ENCODE data around the gene GREM2. TPM values are rescaled to one million over a fixed set of nuclear protein-coding genes. Genes with fewer than 3 reads are reported as not detected.

Gene GREM2
- total RNA-seq, 1 donor from 2014 or later: not detected

GRCh38 chr1:240500647-240501046 is 111.3 kb downstream of the GREM2 start:
- DNase-seq (ENCODE audit: low read depth in 2 of 2): no peak

DNA sequence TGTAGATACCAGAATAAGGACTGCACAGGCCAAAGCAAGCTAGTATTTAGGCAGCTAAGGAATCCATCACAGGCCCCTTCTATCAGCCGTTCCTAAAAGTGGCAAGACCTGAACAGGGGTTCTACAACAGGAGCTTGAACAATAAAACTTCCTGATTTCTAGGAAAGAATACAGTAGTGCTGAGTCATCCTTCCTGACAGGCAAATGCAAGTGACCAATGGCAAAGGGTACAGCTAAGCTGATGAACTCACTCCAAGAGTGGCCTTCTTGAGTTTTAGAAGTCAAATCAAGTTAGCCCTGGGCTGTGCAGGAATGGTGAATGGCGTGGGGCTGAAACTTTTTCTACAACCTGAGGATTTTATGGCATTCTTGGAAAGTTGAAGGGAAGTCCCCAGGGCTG is 112.9 kb downstream of the GREM2 start:
- no peak for DNase-seq (ENCODE audit: low read depth in 2 of 2)

DNA sequence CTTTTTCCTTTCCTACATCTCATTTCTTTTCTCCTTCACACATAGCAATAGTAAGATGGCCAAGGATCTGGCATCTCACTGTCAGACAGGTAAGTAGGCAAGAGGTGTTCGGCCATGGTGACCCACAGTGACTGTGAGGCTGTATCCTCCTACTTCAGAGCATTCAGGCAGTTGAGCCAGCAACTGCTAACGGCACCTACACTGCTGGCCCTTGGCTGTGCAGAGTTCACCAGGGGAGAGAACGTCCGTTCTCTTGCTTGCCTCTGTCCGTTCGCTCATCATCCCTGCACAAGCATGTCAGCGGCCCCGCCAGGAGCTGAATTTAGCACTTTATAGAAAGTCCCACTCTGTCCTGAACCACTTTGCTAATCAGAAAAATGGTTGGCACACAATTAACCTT is 113.6 kb downstream of the GREM2 start:
- no peak for DNase-seq (ENCODE audit: low read depth in 2 of 2)

DNA sequence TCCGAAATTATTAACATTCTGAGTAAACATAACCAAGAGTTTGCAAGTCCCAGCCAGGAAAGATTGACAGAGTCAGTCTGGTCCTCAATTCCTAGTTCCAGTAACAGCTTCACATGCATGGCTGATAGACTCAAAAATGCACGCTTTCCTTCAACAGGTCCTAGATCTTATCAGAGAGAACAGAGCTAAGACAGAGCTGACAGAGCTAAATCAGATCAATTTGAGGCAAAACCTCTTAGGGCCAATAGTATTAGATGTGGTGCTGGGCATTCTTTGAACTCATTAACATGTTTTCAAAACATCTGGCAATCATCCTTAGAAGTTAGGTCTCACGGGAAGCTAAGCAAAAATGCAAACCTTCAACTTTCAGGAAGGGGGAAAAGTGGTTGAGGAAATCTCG is 114.0 kb downstream of the GREM2 start:
- no peak for DNase-seq (ENCODE audit: low read depth in 2 of 2)

DNA sequence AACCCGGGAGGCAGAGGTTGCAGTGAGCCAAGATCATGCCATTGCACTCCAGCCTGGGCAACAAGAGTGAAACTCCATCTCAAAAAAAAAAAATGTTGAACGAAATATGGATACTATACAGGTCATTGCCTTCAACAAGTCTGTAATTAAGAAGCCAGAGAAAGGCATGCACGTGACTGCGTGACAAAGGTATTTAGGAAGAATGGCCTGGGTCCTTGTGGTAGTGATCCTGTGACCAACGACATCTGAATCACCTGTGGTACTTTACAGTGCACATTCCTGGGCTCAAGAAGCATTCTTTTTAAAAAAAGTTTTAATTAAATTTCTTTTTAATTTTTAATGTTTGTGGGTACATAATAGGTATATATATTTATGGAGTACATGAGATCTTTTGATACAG is 115.0 kb downstream of the GREM2 start:
- DNase-seq (ENCODE audit: low read depth in 2 of 2): no peak

DNA sequence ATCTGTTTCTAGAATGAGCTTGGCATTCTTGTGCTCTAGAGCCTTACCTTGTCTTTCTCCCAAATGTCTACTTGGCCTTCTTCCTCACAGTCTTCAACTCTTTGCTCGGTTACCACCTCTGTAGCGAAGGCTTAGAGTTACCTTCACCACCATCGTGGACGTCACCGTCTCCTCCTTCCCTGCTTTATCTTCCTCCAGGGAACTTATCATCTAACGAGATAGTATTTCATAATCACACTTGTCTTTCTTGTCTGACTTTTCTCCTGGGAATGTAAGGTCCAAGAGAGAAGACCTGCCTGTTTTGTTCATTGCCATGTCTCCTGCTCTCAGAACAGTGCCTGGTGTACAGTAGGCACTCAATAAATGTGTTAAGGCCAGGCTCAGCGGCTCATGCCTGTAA is 115.6 kb downstream of the GREM2 start:
- no peak for DNase-seq (ENCODE audit: low read depth in 2 of 2)

- no peak for DNase-seq (ENCODE audit: low read depth in 2 of 2)
These were observed 116.4 kb downstream of the GREM2 start for GRCh38 chr1:240495601-240496000.

- no peak for DNase-seq (ENCODE audit: low read depth in 2 of 2)
These were observed 119.0 kb downstream of the GREM2 start for GRCh38 chr1:240492832-240493440.

DNA sequence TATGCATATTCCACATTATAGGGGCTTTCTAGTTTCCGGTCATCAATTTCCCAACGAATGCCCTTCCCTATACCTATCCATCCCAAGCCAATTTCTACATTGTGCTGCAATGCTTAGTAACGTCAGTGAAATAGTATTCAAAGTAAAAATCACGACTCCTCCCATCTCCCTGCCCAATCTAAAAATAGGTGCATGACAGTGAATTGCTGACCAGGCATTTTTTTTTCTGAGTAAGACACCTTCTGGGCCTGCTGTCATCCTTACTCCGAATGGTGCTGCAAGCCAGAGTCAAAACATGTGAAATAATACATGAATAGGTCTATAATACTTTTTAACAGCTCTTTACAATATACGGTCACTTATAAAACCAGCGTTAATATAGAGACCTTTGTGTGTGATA is 120.2 kb downstream of the GREM2 start:
- DNase-seq (ENCODE audit: low read depth in 2 of 2): no peak

DNA sequence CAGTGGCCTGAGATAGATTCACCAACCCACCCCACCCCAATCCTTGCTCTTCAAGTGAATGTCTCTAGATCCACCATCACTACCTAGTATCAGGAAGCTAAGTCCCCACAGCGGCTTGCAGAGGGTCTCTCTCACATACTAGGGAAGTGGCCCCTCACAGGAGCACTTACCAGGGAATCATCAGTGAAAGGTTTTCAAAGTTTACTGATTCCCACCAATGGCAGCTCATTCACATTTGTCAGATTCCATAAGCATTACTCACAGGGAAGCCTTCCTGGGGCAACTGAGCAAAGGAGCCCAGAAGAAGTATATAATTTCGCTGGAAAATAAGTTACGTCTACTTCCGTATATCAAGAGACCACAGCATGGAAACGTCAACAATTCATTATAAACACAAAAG is 120.8 kb downstream of the GREM2 start:
- no peak for DNase-seq (ENCODE audit: low read depth in 2 of 2)

DNA sequence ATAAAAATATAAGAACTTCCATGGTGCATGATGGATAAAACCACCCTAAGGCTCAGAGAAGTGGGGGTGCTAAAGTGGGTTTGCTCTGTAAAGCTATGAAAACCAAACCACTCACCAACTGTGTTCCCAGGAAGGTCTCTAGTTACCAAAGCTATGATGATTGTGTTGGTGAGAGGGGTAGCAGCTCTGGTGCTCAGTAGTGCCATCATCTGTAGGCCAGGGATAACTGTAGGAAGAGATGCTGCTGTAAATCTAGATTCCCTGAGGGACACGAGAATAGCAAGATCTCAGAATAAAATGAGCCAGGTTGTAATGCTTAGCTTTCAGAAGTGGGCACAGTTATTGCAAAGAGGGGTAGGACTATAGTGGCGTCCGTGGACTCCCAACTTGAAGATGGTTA is 124.5 kb downstream of the GREM2 start:
- DNase-seq (ENCODE audit: low read depth in 2 of 2): no peak

DNA sequence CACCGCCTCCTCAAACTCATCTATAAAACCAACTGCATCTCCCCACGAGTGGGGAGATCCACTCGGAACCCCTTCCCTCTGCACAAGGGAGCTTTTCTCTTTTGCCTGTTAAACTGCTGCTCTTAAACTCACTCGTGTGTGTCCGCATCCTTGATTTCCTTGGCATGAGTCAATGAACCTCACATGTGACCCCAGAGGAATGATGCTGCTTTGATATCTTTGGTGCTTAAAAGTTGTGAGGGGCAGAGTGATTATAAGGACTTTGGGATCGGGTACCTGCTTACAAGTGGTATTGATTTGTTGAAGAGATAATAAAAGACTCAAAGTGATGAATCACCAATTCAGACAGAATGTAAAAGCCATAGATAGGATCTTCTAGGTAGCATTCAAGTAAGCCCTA is 125.3 kb downstream of the GREM2 start:
- no peak for DNase-seq (ENCODE audit: low read depth in 2 of 2)

- DNase-seq (ENCODE audit: low read depth in 2 of 2): no peak
These were observed 127.0 kb downstream of the GREM2 start for GRCh38 chr1:240484804-240485443.

- no peak for DNase-seq (ENCODE audit: low read depth in 2 of 2)
These were observed 133.4 kb downstream of the GREM2 start for GRCh38 chr1:240478536-240478935.

DNA sequence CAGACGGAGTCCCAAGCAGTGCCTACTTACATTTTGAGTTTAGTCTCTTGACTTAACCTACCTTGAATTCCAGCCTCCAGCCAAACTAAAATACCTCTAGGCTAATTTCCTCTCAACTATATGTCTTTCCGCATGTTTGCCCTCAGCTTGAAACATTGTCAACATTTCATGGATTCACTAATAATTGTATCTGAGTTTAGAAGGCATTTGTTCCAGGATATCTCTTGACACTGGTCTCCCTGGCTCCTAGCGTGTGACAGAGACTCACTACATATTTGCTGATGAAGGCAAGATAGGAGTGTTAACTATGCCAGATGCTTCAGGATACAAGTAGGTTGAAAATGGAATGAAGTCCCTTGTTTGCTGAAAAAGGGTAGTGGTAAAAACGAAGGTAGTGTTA is 136.1 kb downstream of the GREM2 start:
- DNase-seq (ENCODE audit: low read depth in 2 of 2): no peak

- no peak for DNase-seq (ENCODE audit: low read depth in 2 of 2)
These were observed 137.8 kb downstream of the GREM2 start for GRCh38 chr1:240474133-240474614.

- DNase-seq (ENCODE audit: low read depth in 2 of 2): no peak
These were observed 143.3 kb downstream of the GREM2 start for GRCh38 chr1:240468656-240469055.

DNA sequence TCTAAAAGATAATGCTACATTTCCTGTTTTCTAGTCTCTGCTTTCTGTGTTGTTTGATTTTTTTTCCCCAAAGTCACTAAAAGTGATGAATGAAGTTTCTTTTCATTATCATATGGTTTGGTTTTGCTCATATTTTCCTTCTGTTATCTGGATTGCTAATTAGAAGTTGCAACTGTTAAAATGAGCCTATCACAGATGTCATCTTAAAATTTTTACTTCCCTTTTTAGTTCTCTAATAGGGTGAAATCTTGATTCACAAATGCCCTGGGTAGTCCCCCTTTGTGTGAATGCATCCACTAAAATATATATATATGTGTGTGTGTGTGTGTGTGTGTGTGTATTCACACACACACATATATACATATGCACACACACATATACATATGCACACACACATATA is 144.1 kb downstream of the GREM2 start:
- DNase-seq (ENCODE audit: low read depth in 2 of 2): no peak

- no peak for DNase-seq (ENCODE audit: low read depth in 2 of 2)
These were observed 145.4 kb downstream of the GREM2 start for GRCh38 chr1:240466509-240466908.

DNA sequence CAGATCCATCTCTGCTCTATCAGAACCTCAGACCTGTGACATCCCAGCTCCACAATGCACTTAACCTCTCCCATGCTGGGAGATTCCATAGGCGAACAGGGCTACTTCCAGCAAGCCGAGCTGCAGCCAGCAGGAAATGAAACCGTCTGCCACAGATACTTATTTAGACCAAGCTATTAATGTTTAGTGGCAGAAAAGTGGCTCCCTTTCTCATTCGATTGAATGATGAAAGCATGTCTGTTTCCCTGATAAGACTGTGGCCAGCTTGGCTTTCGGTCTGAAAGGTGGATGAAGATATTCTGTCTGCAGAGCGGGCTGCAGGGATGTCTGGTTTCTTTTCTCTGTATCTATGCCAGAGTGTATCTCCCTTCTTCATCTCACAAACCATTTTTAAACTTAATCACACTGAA is 146.4 kb downstream of the GREM2 start:
- no peak for DNase-seq (ENCODE audit: low read depth in 2 of 2)

DNA sequence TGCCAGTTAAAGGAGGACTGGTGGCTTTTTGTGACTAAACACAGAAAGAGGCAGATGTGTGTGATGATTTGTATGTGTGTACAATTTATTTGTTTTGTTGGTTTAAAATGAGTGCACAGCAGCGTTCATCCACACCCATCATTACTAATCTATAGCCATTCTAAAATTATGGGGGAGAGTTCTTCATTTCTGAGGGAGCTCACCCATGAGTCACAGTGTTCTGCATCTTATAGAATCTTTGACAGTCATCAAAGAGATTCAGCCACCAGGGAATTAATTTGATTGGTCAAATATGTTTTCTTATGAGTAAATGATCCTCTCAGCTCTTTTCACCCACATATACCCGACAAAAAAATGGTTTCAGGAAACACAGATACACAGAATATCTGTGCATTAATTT is 147.9 kb downstream of the GREM2 start:
- DNase-seq (ENCODE audit: low read depth in 2 of 2): no peak

DNA sequence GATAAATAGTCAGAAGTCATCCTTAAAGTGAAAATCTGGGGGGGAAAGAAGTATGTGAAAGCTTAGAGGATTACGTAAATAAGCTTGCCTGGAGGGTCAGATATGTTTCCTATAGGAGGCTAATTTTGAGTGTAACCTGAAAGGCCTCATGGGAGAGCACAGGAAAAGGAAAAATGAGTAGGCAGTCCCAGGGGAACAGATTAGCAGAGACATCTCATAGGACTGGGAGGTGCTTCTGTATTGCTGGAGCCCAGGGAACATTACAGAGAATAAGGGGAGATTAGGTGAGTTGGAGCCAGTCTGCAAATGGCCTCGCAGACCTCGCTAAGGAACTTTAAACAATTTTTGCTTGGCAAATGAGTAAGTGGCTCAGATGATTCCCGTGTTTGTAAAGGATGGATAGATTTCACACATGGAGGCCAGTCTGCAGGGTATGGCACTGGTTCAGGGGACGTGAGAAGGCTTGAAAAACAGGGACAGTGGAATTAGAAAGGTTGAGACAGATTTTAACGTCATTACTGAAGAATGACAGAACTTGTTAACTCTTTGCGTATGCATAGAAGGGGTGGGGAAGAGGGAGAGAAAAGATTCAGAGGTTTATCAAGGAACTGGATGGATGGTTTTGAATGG is 149.1 kb downstream of the GREM2 start:
- no peak for DNase-seq (ENCODE audit: low read depth in 2 of 2)

DNA sequence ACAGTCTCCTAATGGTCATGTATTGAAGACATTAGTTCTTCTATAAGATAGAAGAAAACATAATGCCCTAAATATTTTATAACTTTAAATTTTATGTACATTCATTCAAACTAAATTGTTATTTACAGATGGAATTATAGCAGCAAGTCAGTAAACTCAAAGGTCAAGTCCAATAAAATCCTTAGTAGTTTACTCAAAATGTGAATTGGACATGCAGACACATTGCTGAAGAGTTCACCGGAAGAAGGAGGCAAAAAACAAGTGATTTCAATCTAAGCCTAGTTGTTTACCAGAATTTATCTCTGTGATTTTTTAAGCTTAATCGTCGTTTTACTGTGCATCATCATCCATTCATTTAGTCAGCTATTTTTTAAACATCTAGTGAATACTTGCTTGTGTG is 149.7 kb downstream of the GREM2 start:
- DNase-seq (ENCODE audit: low read depth in 2 of 2): no peak
